Cardiac fibroblast (primary cell): ENCODE results near the gene MRAP2.
"Not testable (repeated sequence)": the region's sequence is repeated elsewhere in the genome, so short reads cannot be mapped to it uniquely, and the experiment has no call there.

ENCODE experiments used
- DNase-seq, 2 donors: peaks; one replicate each; pipeline versions ENCODE4 v3.0.0 to v3.0.0-alpha.2; 2010; ENCODE audit warnings: low read depth in 2 of 2
- H3K4me3 ChIP-seq, 2 donors: replicated peaks in 1 of 2; 1 replicate in 1 of 2; 2 replicates in 1 of 2; pipeline ENCODE4 v1.5.1; 2011; ENCODE audit warnings: low read depth in 2 of 2, low read length in 2 of 2, mild to moderate bottlenecking in 2 of 2, moderate library complexity in 1 of 2
- TF ChIP-seq, protein P1 (sequence below): IDR thresholded peaks from one replicate; pipeline ENCODE4 v1.5.1; 2011; ENCODE audit warnings: low read depth, mild to moderate bottlenecking, low read length, inconsistent platforms

The MRAP2 gene

DNA sequence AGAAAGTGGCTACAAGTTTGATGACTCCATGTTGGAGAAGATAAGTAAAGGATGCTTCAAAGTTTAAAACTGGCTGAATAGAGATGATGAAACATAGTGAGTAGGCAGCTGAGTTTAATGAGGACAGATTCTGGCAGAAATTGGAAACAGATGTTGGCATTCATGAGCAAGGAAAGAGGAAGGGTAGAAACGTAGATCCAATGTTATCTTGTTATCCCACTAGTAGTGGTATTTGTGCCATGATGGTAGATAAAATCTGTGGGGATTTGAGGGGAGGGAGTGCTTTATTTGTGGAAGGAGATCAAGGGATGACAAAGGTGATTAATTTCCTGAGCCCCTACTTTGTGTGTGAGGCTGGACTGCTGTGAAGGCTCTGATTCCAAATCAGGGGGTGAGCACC lies 69.5 kb downstream of the MRAP2 start:
- TF ChIP-seq, protein P1, sequence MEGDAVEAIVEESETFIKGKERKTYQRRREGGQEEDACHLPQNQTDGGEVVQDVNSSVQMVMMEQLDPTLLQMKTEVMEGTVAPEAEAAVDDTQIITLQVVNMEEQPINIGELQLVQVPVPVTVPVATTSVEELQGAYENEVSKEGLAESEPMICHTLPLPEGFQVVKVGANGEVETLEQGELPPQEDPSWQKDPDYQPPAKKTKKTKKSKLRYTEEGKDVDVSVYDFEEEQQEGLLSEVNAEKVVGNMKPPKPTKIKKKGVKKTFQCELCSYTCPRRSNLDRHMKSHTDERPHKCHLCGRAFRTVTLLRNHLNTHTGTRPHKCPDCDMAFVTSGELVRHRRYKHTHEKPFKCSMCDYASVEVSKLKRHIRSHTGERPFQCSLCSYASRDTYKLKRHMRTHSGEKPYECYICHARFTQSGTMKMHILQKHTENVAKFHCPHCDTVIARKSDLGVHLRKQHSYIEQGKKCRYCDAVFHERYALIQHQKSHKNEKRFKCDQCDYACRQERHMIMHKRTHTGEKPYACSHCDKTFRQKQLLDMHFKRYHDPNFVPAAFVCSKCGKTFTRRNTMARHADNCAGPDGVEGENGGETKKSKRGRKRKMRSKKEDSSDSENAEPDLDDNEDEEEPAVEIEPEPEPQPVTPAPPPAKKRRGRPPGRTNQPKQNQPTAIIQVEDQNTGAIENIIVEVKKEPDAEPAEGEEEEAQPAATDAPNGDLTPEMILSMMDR = no peak
- peak in 1 of 2 donors; percentile 7 for DNase-seq
- no peak overlapping the region for H3K4me3 ChIP-seq

- not testable (repeated sequence) for H3K4me3 ChIP-seq
- peak in 1 of 2 donors; percentile 43 for DNase-seq
Observed at GRCh38 chr6:84105215-84105924, 71.8 kb downstream of the MRAP2 start.

DNA sequence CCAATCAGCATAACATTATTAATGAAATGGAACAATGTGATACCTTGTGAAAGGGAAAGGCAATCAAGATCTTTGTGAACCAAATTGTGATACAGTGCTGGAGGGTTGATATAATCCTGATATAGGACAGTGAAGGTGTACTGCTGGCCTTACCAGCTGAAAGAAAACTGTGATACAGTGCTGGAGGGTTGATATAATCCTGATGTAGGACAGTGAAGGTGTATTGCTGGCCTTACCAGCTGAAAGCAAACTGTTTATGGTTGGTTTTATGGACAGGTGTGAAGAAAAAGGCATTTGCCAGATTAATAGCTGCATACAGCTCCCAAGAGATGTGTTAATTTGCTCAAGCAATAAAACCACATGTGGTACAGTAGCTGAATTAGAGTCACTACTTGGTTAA lies 73.9 kb downstream of the MRAP2 start:
- DNase-seq = no peak
- TF ChIP-seq, protein P1 = no peak
- no peak overlapping the region for H3K4me3 ChIP-seq

GRCh38 chr6:84111351-84111750 lies 77.8 kb downstream of the MRAP2 start:
- not testable (repeated sequence) for H3K4me3 ChIP-seq, DNase-seq

- not testable (repeated sequence) for DNase-seq, H3K4me3 ChIP-seq
Observed at GRCh38 chr6:84114933-84115594, 81.5 kb downstream of the MRAP2 start.

DNA sequence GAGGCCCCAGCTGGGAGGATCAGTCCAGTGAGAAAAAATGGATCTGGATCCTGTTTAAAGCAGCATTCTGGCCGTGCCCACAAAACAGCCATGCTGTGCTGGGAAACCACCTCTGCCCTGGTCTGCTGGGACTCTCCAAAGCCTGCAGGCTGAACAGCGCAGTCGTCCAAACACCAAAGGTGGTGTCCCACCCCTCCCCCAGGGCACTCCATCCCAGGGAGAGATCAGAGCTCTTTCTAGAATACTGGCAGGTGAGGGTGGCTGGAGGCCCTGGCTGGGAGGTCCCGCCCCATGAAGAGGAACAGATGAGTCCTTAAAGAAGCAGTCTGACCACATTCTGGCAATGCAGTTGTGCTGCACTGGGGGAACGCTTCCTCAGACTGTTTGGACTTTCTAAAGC lies 84.6 kb downstream of the MRAP2 start:
- DNase-seq = no peak
- TF ChIP-seq, protein P1 = no peak
- no peak overlapping the region for H3K4me3 ChIP-seq

DNA sequence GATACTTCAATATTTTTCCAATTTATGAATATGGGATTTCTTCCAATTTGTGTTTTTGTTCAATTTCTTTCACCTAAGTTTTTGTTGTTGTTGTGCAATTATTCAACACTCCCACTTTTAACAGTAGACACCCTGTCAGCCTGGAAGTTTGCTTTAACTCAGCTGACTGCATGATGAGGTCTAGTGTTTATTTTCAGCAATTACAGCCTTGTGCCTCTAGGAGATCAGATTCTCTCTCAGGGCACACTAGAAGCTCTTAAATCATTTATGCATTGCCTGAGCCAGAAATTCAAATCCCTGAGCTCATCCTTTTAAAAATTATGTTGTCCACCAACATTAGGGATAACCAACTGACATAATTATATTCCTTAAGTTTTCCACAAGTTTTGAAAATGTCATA lies 85.7 kb downstream of the MRAP2 start:
- H3K4me3 ChIP-seq = no peak overlapping the region
- TF ChIP-seq, protein P1 = no peak
- no peak for DNase-seq

- DNase-seq = no peak
- no peak overlapping the region for H3K4me3 ChIP-seq
- TF ChIP-seq, protein P1 = no peak
Observed at GRCh38 chr6:84123186-84123585, 89.6 kb downstream of the MRAP2 start.

- H3K4me3 ChIP-seq, DNase-seq: not testable (repeated sequence)
Observed at GRCh38 chr6:84129588-84129987, 96.0 kb downstream of the MRAP2 start.

GRCh38 chr6:84133385-84133784 lies 99.8 kb downstream of the MRAP2 start:
- DNase-seq, H3K4me3 ChIP-seq: not testable (repeated sequence)
